H1 (cell line): ENCODE results near the gene OTUD1.
"Not testable (repeated sequence)": the region's sequence is repeated elsewhere in the genome, so short reads cannot be mapped to it uniquely, and the experiment has no call there.

ENCODE experiments used
- CEBPB ChIP-seq: IDR thresholded peaks from 2 replicates; pipeline ENCODE4 v1.6.1; 2012; ENCODE audit warnings: low read depth, low read length
- CTCF ChIP-seq, 3 experiments: IDR thresholded peaks; 1 replicate in 2 of 3; 2 replicates in 1 of 3; pipeline versions ENCODE4 v1.5.1 to v1.6.1; 2011; ENCODE audit warnings: low read length in 3 of 3, mild to moderate bottlenecking in 3 of 3, inconsistent platforms in 2 of 3, low read depth in 1 of 3, moderate library complexity in 1 of 3; ENCODE audit not compliant: insufficient read depth in 1 of 3; ENCODE audit errors: control extremely low read depth in 1 of 3
- EP300 ChIP-seq, 2 experiments: IDR thresholded peaks; 1 replicate in 1 of 2; 2 replicates in 1 of 2; pipeline ENCODE4 v1.6.1; 2011 to 2012; ENCODE audit warnings: low read depth in 2 of 2, low read length in 2 of 2, mild to moderate bottlenecking in 2 of 2, borderline replicate concordance in 1 of 2, inconsistent platforms in 1 of 2, moderate library complexity in 1 of 2
- POLR2AphosphoS5 ChIP-seq: IDR thresholded peaks from 2 replicates; pipeline ENCODE4 v1.6.1; 2011; ENCODE audit warnings: low read depth, low read length
- SP4 ChIP-seq: IDR thresholded peaks from 2 replicates; pipeline ENCODE4 v1.6.1; 2012; ENCODE audit warnings: low read length, inconsistent platforms
- TF ChIP-seq, protein P1 (sequence below): IDR thresholded peaks from 2 replicates; pipeline ENCODE4 v1.6.1; 2011; ENCODE audit warnings: low read length, improper control_type of control experiment

- TF ChIP-seq EP300 (IDR thresholded peaks at IDR 0.05; ENCODE audit: borderline replicate concordance in 1 of 2, low read depth in 2 of 2, low read length in 2 of 2); CTCF (IDR thresholded peaks at IDR 0.05; ENCODE audit: control extremely low read depth in 1 of 3, insufficient read depth in 1 of 3, low read depth in 1 of 3, low read length in 3 of 3); CEBPB; POLR2AphosphoS5; SP4: not testable (repeated sequence)
- TF ChIP-seq, protein P1, sequence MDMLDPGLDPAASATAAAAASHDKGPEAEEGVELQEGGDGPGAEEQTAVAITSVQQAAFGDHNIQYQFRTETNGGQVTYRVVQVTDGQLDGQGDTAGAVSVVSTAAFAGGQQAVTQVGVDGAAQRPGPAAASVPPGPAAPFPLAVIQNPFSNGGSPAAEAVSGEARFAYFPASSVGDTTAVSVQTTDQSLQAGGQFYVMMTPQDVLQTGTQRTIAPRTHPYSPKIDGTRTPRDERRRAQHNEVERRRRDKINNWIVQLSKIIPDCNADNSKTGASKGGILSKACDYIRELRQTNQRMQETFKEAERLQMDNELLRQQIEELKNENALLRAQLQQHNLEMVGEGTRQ: not testable (repeated sequence)
Observed at GRCh38 chr10:23390408-23390807, 48.5 kb upstream of the OTUD1 start.
